Cardiac muscle cell (in vitro differentiated cells and primary cell): ENCODE data around the gene GPATCH4. TPM values are rescaled to one million over a fixed set of nuclear protein-coding genes. Genes with fewer than 3 reads are reported as not detected.

Experiments
- DNase-seq, 2 donors: peaks; one replicate each; pipeline versions ENCODE4 v3.0.0 to v3.0.0-alpha.2; 2010 to 2017; ENCODE audit warnings: low read depth in 1 of 2, low spot score in 1 of 2
- H3K27ac ChIP-seq: fragments of 200-600 bp; sonication (generic); 2 replicates; pipeline ENCODE4 v1.5.1; 2016
- H3K27me3 ChIP-seq: fragments of 200-600 bp; sonication (generic); 2 replicates; pipeline ENCODE4 v1.6.0; 2016; ENCODE audit warnings: control low read depth
- H3K36me3 ChIP-seq: fragments of 200-600 bp; sonication (generic); 2 replicates; pipeline ENCODE4 v1.5.1; 2016; ENCODE audit warnings: control low read depth
- H3K4me1 ChIP-seq: fragments of 200-600 bp; sonication (generic); 2 replicates; pipeline ENCODE4 v1.8.1; 2017; ENCODE audit warnings: low read depth, mild to moderate bottlenecking, mixed run types
- H3K4me3 ChIP-seq: fragments of 200-600 bp; sonication (generic); 2 replicates; pipeline ENCODE4 v1.5.1; 2016; ENCODE audit warnings: mild to moderate bottlenecking
- H3K9me3 ChIP-seq: fragments of 200-600 bp; sonication (generic); 2 replicates; pipeline ENCODE4 v1.5.1; 2017; ENCODE audit warnings: low read depth, mild to moderate bottlenecking, control low read depth
- polyA plus RNA-seq: library from polyadenylated mRNA; unstranded; fragments of >200 nt; fragmentation: Nextera tagmentation; extraction: Ambion mirVana; gene quantifications from 2 replicates; pipeline ENCODE4 v1.2.1, GENCODE V29; 2016
- total RNA-seq: library from RNA; depleted of rRNA; stranded (reverse); fragments of >200 nt; gene quantifications from 2 replicates; pipeline ENCODE4 v1.2.3, GENCODE V29; 2016
- TF ChIP-seq, protein P1 (sequence below): IDR thresholded peaks from 2 replicates; pipeline ENCODE4 v1.5.1; 2012; ENCODE audit warnings: low read depth, mild to moderate bottlenecking, low read length

The GPATCH4 gene
- total and polyA plus RNA-seq, 2 experiments from 2014 or later: 6.0 to 42.4 TPM

- Histone ChIP-seq H3K27me3 (peaks cover 70% of the 10 kb centered on the region), H3K4me3 (peak overlapping the region; percentile 25), H3K4me1 (peaks cover 4% of the 10 kb centered on the region)
Measured at GRCh38 chr1:156624814-156625435, 23.6 kb upstream of the GPATCH4 start.

GRCh38 chr1:156623946-156624813, 22.9 kb upstream of the GPATCH4 start:
- no peaks in the 10 kb centered on the region for H3K36me3 ChIP-seq
- H3K9me3 ChIP-seq: no peaks in the 10 kb centered on the region
- TF ChIP-seq, protein P1, sequence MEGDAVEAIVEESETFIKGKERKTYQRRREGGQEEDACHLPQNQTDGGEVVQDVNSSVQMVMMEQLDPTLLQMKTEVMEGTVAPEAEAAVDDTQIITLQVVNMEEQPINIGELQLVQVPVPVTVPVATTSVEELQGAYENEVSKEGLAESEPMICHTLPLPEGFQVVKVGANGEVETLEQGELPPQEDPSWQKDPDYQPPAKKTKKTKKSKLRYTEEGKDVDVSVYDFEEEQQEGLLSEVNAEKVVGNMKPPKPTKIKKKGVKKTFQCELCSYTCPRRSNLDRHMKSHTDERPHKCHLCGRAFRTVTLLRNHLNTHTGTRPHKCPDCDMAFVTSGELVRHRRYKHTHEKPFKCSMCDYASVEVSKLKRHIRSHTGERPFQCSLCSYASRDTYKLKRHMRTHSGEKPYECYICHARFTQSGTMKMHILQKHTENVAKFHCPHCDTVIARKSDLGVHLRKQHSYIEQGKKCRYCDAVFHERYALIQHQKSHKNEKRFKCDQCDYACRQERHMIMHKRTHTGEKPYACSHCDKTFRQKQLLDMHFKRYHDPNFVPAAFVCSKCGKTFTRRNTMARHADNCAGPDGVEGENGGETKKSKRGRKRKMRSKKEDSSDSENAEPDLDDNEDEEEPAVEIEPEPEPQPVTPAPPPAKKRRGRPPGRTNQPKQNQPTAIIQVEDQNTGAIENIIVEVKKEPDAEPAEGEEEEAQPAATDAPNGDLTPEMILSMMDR: peak; percentile 49
- H3K4me1 ChIP-seq: peaks cover 4% of the 10 kb centered on the region
- peak; percentile 59 to 84 for DNase-seq
- peak overlapping the region; percentile 25 for H3K4me3 ChIP-seq
- no peak overlapping the region for H3K27ac ChIP-seq
- H3K27me3 ChIP-seq: peaks cover 76% of the 10 kb centered on the region

More at GRCh38 chr1:156624814-156625435, 23.6 kb upstream of the GPATCH4 start:
- Histone ChIP-seq H3K9me3 (no peaks in the 10 kb centered on the region), H3K27ac (no peak overlapping the region), H3K36me3 (no peaks in the 10 kb centered on the region)
- DNase-seq: no peak
- TF ChIP-seq, protein P1: no peak

- no peak overlapping the region for H3K27ac ChIP-seq
- H3K36me3 ChIP-seq: no peaks in the 10 kb centered on the region
- DNase-seq: no peak
- H3K4me1 ChIP-seq: peaks cover 4% of the 10 kb centered on the region
- TF ChIP-seq, protein P1: no peak
- peaks cover 76% of the 10 kb centered on the region for H3K27me3 ChIP-seq
- H3K9me3 ChIP-seq: no peaks in the 10 kb centered on the region
- no peak overlapping the region for H3K4me3 ChIP-seq
Measured at GRCh38 chr1:156622581-156623297, 21.5 kb upstream of the GPATCH4 start.

GRCh38 chr1:156619582-156619955, 18.3 kb upstream of the GPATCH4 start:
- TF ChIP-seq, protein P1: no peak
- Histone ChIP-seq H3K4me3 (no peak overlapping the region), H3K9me3 (no peaks in the 10 kb centered on the region), H3K4me1 (peaks cover 17% of the 10 kb centered on the region), H3K36me3 (no peaks in the 10 kb centered on the region), H3K27me3 (peaks cover 51% of the 10 kb centered on the region), H3K27ac (no peak overlapping the region)
- no peak for DNase-seq

GRCh38 chr1:156618853-156619581, 17.7 kb upstream of the GPATCH4 start, which contains the start of gene HAPLN2:
Gene HAPLN2, plus strand, starts transcription at chr1:156619415. Its CDS starts 4,076 bp downstream, at chr1:156623491.
- Histone ChIP-seq H3K36me3 (no peaks in the 10 kb centered on the region), H3K9me3 (no peaks in the 10 kb centered on the region), H3K4me3 (no peak within 1 kb of the TSS), H3K4me1 (peaks cover 20% of the 10 kb centered on the region), H3K27ac (no peak within 1 kb of the TSS), H3K27me3 (peaks cover 46% of the 10 kb centered on the region)
- TF ChIP-seq, protein P1: peak; percentile 57
- peak in 1 of 2 donors; percentile 53 for DNase-seq
